ENCODE measurements around the gene GRK3.
"Not testable (repeated sequence)": the region's sequence is repeated elsewhere in the genome, so short reads cannot be mapped to it uniquely, and the experiment has no call there.

GRK3 gene

DNA sequence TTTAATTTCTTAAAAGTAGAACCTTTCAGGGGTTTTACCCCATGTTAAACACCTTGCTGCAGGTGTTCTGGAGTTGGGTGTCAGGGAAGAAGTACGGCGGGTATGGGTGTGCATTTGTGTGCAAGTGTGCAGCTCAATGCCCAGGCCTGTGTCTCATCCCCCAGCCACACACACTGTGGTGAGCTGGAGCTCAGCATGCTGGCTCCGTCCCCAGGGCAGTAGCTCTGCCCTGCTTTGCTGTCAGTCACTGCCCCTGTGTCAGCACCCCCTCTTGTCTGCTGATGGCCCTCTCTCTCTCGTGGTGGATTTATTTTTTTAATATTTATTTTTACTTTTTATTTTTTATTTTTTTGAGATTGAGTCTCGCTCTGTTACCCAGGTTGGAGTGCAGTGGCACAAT is 141.7 kb downstream of the GRK3 start:
- DNase-seq = no peak
- Histone ChIP-seq H3K36me3 (peaks cover 0 to 6% (median 0%) of the 10 kb centered on the region in 3 donors), H3K4me1 (no peaks in the 10 kb centered on the region), H3K9me3 (no peaks in the 10 kb centered on the region), H3K4me3 (no peak overlapping the region), H3K27me3 (no peaks in the 10 kb centered on the region), H3K27ac (no peak overlapping the region)
- intact Hi-C loops (cut with DNase I; ENCODE audit: low total_unique reads) = loop anchor here (10.0 kb wide), 1 partner anchor 69 kb away; no protein-coding TSS in a partner anchor
- TF ChIP-seq, protein P1, sequence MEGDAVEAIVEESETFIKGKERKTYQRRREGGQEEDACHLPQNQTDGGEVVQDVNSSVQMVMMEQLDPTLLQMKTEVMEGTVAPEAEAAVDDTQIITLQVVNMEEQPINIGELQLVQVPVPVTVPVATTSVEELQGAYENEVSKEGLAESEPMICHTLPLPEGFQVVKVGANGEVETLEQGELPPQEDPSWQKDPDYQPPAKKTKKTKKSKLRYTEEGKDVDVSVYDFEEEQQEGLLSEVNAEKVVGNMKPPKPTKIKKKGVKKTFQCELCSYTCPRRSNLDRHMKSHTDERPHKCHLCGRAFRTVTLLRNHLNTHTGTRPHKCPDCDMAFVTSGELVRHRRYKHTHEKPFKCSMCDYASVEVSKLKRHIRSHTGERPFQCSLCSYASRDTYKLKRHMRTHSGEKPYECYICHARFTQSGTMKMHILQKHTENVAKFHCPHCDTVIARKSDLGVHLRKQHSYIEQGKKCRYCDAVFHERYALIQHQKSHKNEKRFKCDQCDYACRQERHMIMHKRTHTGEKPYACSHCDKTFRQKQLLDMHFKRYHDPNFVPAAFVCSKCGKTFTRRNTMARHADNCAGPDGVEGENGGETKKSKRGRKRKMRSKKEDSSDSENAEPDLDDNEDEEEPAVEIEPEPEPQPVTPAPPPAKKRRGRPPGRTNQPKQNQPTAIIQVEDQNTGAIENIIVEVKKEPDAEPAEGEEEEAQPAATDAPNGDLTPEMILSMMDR (IDR thresholded peaks at IDR 0.05) = no peak

DNA sequence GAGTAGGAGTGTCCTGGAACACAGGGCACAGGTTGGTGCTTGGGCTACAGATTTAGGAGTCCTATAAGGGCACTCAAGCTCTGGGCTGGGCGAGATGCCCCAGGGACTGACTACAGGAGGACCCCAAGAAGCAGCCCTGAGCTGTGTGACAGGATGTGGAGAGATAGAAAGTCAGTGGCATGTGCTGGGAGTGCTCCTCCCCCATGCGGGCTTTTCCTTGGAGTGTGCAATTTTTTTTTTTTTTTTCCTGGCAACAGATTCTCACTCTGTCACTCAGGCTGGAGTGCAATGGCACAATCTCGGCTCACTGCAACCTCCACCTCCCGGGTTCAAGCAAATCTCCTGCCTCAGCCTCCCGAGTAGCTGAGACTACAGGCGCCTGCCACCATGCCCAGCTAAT is 144.0 kb downstream of the GRK3 start:
- intact Hi-C loops (cut with DNase I; ENCODE audit: low total_unique reads) = loop anchor here (10.0 kb wide), 1 partner anchor 66 kb away; no protein-coding TSS in a partner anchor
- H3K27ac ChIP-seq, H3K27me3 ChIP-seq, H3K4me1 ChIP-seq, DNase-seq, H3K9me3 ChIP-seq, H3K4me3 ChIP-seq, H3K36me3 ChIP-seq: not testable (repeated sequence)

DNA sequence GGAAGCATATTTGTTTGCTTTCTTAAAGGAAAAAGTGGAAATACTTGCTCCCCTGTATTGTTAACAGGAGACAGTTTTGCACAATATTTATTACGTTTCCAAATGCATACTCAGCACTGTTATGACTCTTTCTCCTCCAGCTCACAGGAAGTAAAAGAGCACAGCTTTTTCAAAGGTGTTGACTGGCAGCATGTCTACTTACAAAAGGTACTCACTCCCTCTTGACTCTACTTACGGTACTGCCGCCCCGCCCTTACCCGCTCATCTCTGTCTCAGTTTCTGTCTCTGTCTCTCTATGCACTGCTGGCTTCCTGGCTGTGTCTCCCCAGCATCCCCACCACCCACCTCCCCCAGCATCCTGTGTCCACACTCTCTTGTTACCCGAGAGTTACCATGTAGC is 145.3 kb downstream of the GRK3 start:
- Histone ChIP-seq H3K4me1 (no peaks in the 10 kb centered on the region), H3K4me3 (no peak overlapping the region), H3K9me3 (no peaks in the 10 kb centered on the region), H3K27me3 (no peaks in the 10 kb centered on the region), H3K36me3 (peaks cover 0 to 6% (median 0%) of the 10 kb centered on the region in 3 donors), H3K27ac (no peak overlapping the region)
- intact Hi-C loops (cut with DNase I; ENCODE audit: low total_unique reads) = loop anchor here (10.0 kb wide), 1 partner anchor 65 kb away; no protein-coding TSS in a partner anchor
- DNase-seq = no peak
- TF ChIP-seq, protein P1 (IDR thresholded peaks at IDR 0.05) = no peak

DNA sequence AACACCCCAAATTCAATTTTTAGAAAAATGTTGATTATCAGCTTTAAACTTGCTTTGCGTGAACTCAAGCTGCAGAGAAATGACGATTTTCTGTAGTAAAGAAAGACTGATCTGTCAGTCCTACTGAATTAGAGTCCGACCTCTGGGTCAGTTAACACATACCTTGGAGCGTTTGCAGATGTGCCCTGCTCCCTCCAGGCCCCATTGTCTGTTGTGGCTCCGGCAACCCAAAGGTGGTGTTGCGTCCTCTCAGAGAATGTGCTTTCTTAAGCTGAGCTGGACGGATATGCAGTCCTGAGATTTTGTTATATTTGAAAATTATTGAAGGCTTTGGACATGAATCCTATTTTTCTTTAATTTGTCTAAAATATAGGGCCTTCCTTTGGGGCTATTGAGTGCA is 146.0 kb downstream of the GRK3 start:
- H3K36me3 ChIP-seq = peaks cover 0 to 6% (median 0%) of the 10 kb centered on the region in 3 donors
- DNase-seq = no peak
- TF ChIP-seq, protein P1 (IDR thresholded peaks at IDR 0.05) = no peak

DNA sequence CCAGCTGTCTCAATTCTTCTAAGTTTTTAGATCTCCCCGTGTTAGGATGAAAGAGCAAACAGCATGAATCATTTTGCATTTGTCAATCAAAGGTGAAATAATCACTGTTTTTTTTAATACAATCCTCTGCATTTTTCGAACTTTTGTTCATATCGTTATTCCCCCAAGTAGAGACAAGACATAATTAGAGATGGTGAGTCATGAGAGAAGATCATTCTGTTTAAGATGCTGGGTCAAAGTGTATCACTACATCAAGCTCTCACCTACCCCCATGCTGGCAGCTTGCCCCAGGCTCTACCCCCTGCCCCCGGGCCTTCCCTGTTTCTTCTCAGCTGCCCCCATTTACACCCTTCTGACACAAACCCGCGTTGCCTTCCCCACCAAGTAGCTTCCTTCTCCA is 147.0 kb downstream of the GRK3 start:
- TF ChIP-seq, protein P1 (IDR thresholded peaks at IDR 0.05) = no peak
- Histone ChIP-seq H3K36me3 (peaks cover 0 to 6% (median 0%) of the 10 kb centered on the region in 3 donors), H3K27me3 (no peaks in the 10 kb centered on the region), H3K27ac (no peak overlapping the region), H3K4me3 (no peak overlapping the region), H3K4me1 (no peaks in the 10 kb centered on the region), H3K9me3 (no peaks in the 10 kb centered on the region)
- intact Hi-C loops (cut with DNase I; ENCODE audit: low total_unique reads) = no loop called here
- DNase-seq = no peak

More for the DNA sequence above, 146.0 kb downstream of the GRK3 start:
- intact Hi-C loops (cut with DNase I; ENCODE audit: low total_unique reads) = no loop called here
- Histone ChIP-seq H3K27ac (no peak overlapping the region), H3K4me1 (no peaks in the 10 kb centered on the region), H3K9me3 (no peaks in the 10 kb centered on the region), H3K27me3 (no peaks in the 10 kb centered on the region), H3K4me3 (no peak overlapping the region)

DNA sequence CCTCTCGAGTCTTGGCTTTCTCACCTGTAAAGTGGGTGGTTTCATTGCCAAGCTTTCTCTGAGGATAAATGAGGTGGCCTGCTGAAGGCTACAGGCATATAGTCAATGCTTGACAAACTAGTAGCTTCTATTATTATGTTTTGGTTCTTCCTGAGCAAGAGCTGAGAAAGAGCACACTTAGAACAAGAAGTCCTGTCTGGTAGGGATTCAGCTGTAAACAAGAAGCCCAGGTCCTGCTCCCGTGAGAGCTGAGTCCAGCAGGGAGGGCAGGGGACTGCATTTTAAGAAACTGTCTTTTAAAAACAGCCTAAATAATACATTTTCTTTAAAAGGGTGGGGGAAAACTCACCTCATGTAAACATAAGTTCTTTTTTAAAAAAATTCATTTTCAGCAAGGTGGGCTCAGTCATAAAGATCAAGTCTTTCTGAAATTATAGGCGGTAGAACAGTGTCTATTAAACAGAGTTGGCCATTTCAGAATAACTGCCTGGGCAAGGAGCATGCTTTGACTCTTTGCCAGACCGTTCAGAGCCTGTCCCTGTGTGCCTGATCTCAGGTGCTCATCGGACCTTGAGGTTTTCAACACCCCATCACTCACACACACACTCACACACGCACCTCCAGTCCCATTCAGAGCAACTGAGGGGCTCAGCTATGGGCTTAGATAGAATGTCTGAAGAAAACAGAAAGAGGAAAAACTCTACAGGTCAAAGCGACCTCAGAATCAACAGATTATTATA is 148.4 kb downstream of the GRK3 start:
- H3K27ac ChIP-seq = no peak overlapping the region
- no peaks in the 10 kb centered on the region for H3K36me3 ChIP-seq
- no peaks in the 10 kb centered on the region for H3K27me3 ChIP-seq
- DNase-seq = no peak
- no peak overlapping the region for H3K4me3 ChIP-seq
- intact Hi-C loops (cut with DNase I; ENCODE audit: low total_unique reads) = no loop called here
- TF ChIP-seq, protein P1 (IDR thresholded peaks at IDR 0.05) = no peak
- H3K9me3 ChIP-seq = no peaks in the 10 kb centered on the region
- peaks cover 0 to 3% (median under 1%) of the 10 kb centered on the region in 4 donors for H3K4me1 ChIP-seq
